ENCODE results near the gene CLBA1. TPM values are rescaled to one million over a fixed set of nuclear protein-coding genes. Genes with fewer than 3 reads are reported as not detected.

CLBA1 gene
- polyA plus RNA-seq, 1 of the 3 experiments (the other 2 are of a cell fraction), result 18.5 TPM

DNA sequence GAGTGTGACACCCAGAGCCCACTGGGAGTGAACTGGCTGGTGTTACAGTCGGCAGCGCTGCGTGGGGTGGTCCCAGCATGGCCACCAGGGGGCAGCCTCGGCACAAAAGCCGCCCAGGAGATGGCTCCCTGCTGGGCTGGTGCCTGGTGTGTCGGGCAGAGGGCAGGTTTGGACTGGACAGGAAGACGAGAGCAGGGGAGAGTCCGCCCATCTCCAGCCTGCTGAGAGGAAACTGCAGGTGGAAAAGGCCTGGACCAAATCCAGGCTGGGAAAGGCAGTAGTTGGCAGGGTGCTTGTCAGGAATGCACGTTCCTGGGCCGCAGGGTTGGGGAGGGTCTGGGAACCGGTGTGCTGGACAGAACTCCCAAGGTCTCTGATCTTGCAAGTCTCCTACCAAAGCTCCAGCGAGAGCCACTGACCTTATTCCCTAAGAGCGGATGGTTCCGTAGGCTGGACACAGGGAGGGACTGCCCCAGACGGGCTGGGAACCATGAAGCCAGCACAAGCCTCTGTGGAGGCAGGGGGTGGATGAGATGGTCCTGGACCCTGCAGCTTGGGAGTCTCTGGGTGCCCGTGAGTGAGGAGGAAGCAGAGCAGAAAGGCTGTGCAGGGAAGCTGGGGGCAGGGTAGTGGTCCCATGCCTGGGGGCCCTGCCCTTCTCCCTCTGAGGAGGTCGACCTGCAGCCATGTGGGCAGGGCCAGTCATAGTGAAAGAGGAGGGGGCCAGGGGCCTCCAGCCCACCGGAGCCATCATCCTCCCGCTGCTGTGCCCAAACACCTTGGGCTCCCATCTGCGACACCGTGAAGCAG, 9.2 kb upstream of the CLBA1 start:
- ChIA-PET POLR2A (no interaction called here), CTCF (interaction anchor here (0.6 to 11.2 kb wide), 47 partner anchors 8 to 513 kb away, joined by 3 to 284 read pairs (median 5); partner anchors contain the start of genes CDCA4 and CLBA1)
- no peak overlapping the region for H2AFZ ChIP-seq (ENCODE audit: low read depth)
- peak overlapping the region; percentile 71 to 81 for H3K4me3 ChIP-seq (ENCODE audit: low read depth in 2 of 2, low read length in 1 of 2)
- peaks cover 41 to 68% of the 10 kb centered on the region in 2 experiments; a peak in 3 of 4 replicates for H3K4me1 ChIP-seq (ENCODE audit: control insufficient read depth in 1 of 2, insufficient read depth in 2 of 2, low read depth in 1 of 2, low read length in 1 of 2)
- H3F3A ChIP-seq (replicated peaks; ENCODE audit: insufficient read depth), result peaks cover 19% of the 10 kb centered on the region
- H3K9me2 ChIP-seq, result no peaks in the 10 kb centered on the region
- H3K79me2 ChIP-seq (ENCODE audit: insufficient read depth), result peaks cover 37% of the 10 kb centered on the region; the same call in 1 of the 2 replicates
- DNase-seq, result peak; percentile 92
- H3K9me3 ChIP-seq, result no peaks in the 10 kb centered on the region
- no peaks in the 10 kb centered on the region for H4K20me1 ChIP-seq (ENCODE audit: insufficient read depth)
- H3K27me3 ChIP-seq (ENCODE audit: insufficient read depth), result no peaks in the 10 kb centered on the region
- TF ChIP-seq EP300 (IDR thresholded peaks at IDR 0.05; ENCODE audit: borderline replicate concordance in 1 of 2, low read depth in 1 of 2, low read length in 1 of 2) (no peak), GATA2 (CRISPR knock-in tag; IDR thresholded peaks at IDR 0.05) (no peak), CHD2 (IDR thresholded peaks at IDR 0.05; ENCODE audit: low read length, partially characterized antibody) (peak; percentile 41), RCOR1 (IDR thresholded peaks at IDR 0.05; ENCODE audit: low read length) (0 out of 2 replicates have a peak, but pooled peaks have one; percentile 18), MXI1 (IDR thresholded peaks at IDR 0.05; ENCODE audit: low read depth, low read length) (peak; percentile 37; the same call in 1 of the 2 replicates), RAD21 (IDR thresholded peaks at IDR 0.05; ENCODE audit: low read length) (peak; percentile 92), NRF1 (IDR thresholded peaks at IDR 0.05; ENCODE audit: low read depth, low read length) (no peak), TCF12 (IDR thresholded peaks at IDR 0.05) (no peak), NFIC (IDR thresholded peaks at IDR 0.05; ENCODE audit: borderline replicate concordance) (0 out of 2 replicates have a peak, but pooled peaks have one; percentile 22), SMC3 (IDR thresholded peaks at IDR 0.05; ENCODE audit: low read depth, low read length) (peak; percentile 99)
- TF ChIP-seq, protein P1, sequence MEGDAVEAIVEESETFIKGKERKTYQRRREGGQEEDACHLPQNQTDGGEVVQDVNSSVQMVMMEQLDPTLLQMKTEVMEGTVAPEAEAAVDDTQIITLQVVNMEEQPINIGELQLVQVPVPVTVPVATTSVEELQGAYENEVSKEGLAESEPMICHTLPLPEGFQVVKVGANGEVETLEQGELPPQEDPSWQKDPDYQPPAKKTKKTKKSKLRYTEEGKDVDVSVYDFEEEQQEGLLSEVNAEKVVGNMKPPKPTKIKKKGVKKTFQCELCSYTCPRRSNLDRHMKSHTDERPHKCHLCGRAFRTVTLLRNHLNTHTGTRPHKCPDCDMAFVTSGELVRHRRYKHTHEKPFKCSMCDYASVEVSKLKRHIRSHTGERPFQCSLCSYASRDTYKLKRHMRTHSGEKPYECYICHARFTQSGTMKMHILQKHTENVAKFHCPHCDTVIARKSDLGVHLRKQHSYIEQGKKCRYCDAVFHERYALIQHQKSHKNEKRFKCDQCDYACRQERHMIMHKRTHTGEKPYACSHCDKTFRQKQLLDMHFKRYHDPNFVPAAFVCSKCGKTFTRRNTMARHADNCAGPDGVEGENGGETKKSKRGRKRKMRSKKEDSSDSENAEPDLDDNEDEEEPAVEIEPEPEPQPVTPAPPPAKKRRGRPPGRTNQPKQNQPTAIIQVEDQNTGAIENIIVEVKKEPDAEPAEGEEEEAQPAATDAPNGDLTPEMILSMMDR (IDR thresholded peaks at IDR 0.05), result peak; percentile 80
- TF ChIP-seq, protein P2, sequence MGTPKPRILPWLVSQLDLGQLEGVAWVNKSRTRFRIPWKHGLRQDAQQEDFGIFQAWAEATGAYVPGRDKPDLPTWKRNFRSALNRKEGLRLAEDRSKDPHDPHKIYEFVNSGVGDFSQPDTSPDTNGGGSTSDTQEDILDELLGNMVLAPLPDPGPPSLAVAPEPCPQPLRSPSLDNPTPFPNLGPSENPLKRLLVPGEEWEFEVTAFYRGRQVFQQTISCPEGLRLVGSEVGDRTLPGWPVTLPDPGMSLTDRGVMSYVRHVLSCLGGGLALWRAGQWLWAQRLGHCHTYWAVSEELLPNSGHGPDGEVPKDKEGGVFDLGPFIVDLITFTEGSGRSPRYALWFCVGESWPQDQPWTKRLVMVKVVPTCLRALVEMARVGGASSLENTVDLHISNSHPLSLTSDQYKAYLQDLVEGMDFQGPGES (IDR thresholded peaks at IDR 0.05; ENCODE audit: low read depth, low read length), result no peak
- TF ChIP-seq, protein P3, sequence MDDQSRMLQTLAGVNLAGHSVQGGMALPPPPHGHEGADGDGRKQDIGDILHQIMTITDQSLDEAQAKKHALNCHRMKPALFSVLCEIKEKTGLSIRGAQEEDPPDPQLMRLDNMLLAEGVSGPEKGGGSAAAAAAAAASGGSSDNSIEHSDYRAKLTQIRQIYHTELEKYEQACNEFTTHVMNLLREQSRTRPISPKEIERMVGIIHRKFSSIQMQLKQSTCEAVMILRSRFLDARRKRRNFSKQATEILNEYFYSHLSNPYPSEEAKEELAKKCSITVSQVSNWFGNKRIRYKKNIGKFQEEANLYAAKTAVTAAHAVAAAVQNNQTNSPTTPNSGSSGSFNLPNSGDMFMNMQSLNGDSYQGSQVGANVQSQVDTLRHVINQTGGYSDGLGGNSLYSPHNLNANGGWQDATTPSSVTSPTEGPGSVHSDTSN (IDR thresholded peaks at IDR 0.05), result no peak
- no peaks in the 10 kb centered on the region for H3K36me3 ChIP-seq (replicated peaks in 1 of 2; ENCODE audit: control insufficient read depth in 1 of 2, insufficient read depth in 2 of 2, low read length in 1 of 2)
- WGBS (ENCODE audit: low lambda C conversion rate), result 45% methylated on average over 15 of the region's 21 CpGs
- H3K4me2 ChIP-seq, result peak overlapping the region; percentile 99
- H3K27ac ChIP-seq (ENCODE audit: low read depth in 2 of 2, low read length in 1 of 2), result no peak overlapping the region
- 0 out of 2 replicates have a peak overlapping the region, but pooled peaks have one; percentile 75 for H3K9ac ChIP-seq
